ENCODE data around the gene CYP2R1.

- no peak for TF ChIP-seq CTCF (IDR thresholded peaks at IDR 0.05; ENCODE audit: low read length)
- TF ChIP-seq EZH2 (IDR thresholded peaks at IDR 0.05; ENCODE audit: borderline replicate concordance, low read length), result no peak
Observed at GRCh38 chr11:14894657-14895598, 2.9 kb upstream of the CYP2R1 start.
